GM20431 (cell line): Measurements from ENCODE around the gene ZNF667.

Experiments
- in situ Hi-C: fragments of 300-500 bp; cut with MseI, MboI; formaldehyde crosslinking; loops from one replicate; pipeline ENCODE4 v1.15.0; 2020; ENCODE audit warnings: low sequenced_read_pairs; ENCODE audit not compliant: unreplicated experiment

The ZNF667 gene

DNA sequence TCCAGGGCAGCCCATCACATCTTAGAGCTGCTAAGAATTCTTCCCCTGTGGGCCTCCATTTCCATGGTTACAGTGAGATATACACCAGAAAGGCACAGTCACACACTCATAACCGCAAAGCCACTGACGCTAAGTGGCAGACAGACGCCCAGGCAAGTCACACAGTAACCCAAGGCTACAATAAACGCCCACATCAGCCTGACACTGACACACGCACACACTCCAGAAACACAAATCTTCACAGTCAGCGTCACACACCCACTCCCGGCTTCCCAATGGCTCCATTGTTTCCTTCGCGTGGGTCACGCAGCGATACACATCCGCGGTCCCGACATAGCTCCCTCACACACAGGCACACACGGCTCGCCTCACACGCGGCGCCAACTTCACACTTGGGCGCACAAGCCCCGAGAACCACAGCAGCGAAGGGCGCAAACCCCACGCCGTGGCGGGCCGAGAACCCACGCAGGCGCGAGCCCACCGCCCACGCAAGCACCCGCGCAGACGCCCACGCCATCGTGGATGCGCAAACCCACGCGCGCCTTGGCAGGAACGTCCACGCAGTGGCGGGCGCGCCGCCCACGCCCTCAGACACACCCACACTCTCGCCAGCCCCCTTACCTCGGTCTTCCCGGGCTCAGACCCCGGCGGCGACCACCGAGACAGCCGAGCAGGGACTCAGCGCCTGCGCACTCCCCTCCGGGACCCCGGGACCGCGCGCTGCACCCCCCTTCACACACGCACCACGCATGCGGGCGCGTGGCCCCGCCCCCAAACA is at the start of gene ZNF667:
Gene ZNF667 (minus strand): TSS at position 695 of the 778 bp plus-strand sequence. CDS start 14,975 bp downstream, outside the sequence.
- in situ Hi-C loops, result no loop called here

GRCh38 chr19:56525214-56525860 is 48.2 kb upstream of the ZNF667 start:
- in situ Hi-C loops, result no loop called here

DNA sequence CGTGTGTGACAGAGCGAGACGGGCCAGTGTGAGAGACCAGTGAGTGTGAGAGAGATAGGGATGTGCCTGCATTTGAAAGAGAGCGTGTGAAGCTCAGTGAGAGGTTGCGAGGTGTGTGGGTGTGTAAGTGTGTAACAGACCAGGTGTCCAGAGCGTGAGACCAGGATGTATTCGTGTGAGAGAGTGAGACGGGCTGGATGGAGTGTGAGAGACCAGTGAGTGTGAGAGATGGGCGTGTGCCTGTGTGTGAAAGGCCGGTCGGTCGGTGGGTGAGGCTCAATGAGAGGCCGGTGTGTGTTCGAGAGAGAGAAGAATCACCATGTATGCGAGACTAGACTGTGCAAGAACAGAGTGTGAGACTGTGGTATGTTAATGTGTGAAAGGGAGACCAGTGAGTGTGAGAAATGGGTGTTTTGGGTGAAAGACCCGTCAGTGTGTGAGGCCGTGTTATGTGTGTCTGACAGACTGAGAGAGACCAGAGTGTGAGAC is 31.2 kb upstream of the ZNF667 start:
- in situ Hi-C loops, result no loop called here

GRCh38 chr19:56507446-56508289 is 30.5 kb upstream of the ZNF667 start, which contains the start of gene ZNF471:
Gene ZNF471 (plus strand): TSS chr19:56507855. CDS start chr19:56511572, 3,717 bp downstream.
- in situ Hi-C loops, result no loop called here

DNA sequence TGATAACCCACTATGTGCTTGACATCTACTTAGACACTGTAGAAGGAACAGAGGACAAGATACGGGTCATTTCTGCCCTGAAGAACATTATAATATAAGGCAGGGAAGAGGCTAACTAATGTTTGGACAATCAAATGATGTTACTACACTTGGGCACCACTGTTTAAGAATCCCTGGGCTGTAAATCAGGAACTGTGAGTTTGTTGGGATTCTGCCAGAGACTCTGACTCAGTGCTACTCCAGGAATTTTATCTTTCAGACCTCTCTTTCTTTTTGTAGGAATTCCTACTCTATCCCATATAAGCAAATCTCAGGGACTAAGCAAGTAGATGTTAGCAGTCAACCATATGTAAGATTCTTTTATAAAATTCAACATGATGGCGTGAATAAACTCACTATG is 27.4 kb upstream of the ZNF667 start:
- in situ Hi-C loops, result no loop called here

GRCh38 chr19:56491399-56491798 is 14.3 kb upstream of the ZNF667 start:
- in situ Hi-C loops, result no loop called here

- in situ Hi-C loops, result no loop called here
Observed at GRCh38 chr19:56477429-56478338, 539 bp upstream of the ZNF667 start.

- in situ Hi-C loops, result no loop called here
Observed at GRCh38 chr19:56476093-56476492, 1.1 kb downstream of the ZNF667 start.

DNA sequence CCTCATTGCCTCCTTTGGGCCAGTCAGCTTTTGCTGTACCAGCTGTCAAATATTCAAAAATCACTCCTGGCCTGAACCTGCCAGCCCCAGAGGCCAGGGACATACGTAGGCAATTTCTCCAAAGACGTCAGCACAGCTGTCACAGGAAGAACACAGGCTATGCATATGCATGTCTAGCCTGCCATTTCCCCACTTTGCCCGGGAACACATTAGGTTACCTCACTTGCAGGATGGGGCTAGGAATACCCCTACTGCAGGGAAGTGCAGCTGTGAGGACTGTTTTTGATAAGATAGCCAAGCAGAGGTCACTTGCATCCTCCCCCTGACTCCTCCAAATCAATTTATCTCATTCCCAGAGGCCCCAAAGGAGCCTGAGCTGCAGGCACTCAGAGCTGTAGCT is 2.8 kb downstream of the ZNF667 start:
- in situ Hi-C loops, result no loop called here

GRCh38 chr19:56441206-56441792 is 35.8 kb downstream of the ZNF667 start:
- in situ Hi-C loops, result no loop called here

DNA sequence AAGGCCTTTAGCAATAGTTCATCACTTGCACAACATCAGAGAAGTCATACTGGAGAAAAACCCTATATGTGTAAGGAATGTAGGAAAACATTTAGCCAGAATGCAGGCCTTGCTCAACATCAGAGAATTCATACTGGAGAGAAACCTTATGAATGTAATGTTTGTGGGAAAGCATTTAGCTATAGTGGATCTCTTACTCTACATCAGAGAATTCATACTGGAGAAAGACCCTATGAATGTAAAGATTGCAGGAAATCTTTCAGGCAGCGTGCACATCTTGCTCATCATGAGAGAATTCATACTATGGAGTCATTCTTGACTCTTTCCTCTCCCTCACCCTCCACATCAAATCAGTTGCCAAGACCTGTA is 53.2 kb downstream of the ZNF667 start:
- in situ Hi-C loops, result no loop called here

DNA sequence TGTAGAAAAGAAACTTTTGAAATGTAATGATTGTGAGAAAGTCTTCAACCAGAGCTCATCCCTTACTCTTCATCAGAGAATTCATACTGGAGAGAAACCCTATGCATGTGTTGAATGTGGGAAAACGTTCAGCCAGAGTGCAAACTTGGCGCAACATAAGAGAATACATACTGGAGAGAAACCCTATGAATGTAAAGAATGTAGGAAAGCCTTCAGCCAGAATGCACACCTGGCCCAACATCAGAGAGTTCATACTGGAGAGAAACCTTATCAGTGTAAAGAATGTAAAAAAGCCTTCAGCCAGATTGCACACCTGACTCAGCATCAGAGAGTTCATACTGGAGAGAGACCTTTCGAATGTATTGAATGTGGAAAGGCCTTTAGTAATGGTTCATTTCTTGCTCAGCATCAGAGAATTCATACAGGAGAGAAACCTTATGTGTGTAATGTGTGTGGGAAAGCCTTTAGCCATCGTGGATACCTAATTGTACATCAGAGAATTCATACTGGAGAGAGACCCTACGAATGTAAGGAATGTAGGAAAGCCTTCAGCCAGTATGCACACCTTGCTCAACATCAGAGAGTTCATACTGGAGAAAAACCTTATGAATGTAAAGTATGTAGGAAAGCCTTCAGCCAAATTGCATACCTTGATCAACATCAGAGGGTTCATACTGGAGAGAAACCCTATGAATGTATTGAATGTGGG is 53.7 kb downstream of the ZNF667 start:
- in situ Hi-C loops, result no loop called here

DNA sequence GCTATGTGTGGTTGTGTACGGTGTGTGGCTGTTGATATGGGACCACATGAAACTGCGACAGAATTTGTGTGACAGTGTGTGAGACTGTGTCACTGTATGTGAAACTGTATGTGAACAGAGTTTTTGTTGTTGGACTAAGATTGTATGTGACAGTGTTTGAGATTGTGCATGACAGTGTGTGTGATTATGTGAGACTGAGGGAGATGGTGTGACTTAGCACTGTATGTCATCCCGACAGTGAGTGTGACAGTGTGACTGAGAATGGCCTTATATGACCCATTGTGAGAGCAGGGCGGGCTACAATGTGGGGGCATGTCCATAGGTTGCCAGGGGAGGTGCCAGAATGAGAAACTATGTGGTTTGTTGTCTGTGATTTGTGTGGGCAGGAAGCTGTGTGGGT is 72.1 kb downstream of the ZNF667 start:
- in situ Hi-C loops, result no loop called here

DNA sequence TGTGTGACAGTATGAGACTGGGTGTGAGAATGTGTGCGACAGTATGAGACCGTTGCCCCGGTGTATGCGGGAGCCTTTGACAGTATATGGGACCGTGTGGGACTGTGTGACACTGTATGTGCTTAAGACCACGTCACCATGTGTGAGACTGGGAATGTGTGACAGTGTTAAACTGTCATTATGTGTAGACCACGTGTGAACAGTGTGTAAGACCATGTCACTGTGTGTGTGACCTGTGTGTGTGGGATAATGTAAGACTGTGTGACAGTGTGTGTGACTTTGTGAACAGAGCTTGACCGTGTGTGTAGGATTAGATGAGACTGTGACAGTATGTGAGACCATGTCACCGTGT is 72.5 kb downstream of the ZNF667 start:
- in situ Hi-C loops, result no loop called here

DNA sequence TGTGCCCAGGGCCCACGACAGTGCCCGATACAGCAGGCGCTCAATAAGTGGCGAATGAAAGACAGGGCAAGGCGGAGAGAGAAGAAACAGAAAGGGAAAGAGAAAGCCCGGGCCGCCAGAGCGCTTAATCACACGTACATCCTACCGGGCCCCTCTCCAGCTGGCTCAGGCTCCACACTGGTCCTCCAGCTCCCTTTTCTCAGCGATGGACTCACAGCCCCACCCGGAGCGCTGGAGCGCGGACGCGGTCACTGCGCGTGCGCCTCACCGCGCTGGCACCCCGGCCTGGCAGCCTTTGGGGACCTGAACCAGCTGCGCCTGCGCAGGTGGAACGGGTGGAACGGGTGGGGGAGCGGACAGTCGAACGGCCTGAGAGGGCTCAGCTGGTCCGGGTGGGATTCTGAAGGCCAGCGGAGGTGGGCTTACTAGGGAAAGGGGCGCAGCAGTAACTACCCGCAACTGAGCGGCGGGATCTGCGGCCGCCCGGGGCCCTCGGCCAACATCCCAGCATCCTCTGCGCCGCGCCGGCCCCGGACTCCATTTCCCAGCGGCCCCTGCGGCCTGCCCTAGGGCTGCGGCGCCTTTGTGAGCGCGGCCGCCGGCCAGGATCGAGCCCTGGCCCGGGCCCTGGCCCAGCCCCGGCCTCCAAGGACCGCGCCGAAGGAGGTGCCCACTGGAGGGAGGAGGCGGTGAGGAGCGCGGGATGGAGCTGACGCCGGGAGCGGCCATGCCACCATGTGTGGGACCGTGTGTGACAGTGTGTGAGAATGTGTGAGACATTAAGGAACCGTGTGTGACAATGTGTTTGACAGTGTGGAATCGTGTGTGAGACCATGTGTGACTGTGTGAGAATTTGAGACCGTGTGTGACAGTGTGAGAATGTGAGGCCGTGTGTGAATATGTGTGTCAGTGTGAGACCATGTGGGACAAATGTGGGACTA is 73.1 kb downstream of the ZNF667 start, which contains the start of gene ZNF583:
Gene ZNF583 (plus strand): TSS at position 569 of the 941 bp plus-strand sequence. CDS start 2,783 bp downstream, outside the sequence.
- in situ Hi-C loops, result no loop called here

DNA sequence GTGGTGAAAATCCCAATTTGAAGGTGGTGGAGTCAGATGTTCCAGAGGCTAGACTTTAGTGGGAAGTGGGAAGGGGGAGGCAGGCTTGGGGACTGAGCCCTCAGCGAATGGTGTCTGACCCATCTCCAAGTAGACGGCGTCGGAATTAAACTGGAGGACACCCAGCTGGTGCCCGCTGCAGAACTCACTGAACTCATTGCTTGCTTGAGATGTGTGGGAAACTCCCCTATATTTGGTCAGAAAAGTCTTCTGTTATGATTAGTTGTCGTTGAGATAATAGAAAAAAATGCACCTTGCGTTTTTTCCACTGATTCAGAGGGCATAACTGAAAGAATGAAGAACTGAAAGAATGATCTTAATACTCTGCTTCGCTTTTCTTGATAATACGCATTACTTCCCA is 73.9 kb downstream of the ZNF667 start:
- in situ Hi-C loops, result no loop called here

DNA sequence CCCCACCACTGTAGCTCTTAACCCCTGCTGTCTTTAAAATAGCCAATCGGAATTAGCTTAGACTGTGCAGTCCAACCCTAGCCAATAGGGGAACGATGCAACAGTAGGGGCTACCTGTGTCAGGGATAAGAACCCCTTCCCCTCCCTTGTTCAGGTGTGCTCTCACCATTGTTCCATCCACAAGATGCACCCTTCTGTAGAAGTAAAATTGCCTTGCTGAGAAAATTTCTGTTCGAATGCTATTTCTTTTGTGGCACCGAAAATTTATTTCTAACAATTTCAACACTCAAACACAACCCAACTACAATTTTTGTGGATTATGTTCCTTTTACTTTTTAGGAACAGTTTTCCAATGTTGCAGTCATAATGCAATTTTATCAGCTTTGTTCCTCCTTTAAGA is 76.7 kb downstream of the ZNF667 start:
- in situ Hi-C loops, result no loop called here
